HG02798 (cell line): ENCODE results near the gene ANKS1B.
"Not testable (repeated sequence)": the region's sequence is repeated elsewhere in the genome, so short reads cannot be mapped to it uniquely, and the experiment has no call there.

Source experiments
- ATAC-seq: cut with Tn5 transposase; IDR thresholded peaks from one replicate; pipeline ENCODE4 v1.9.1; 2021; ENCODE audit warnings: mild to moderate bottlenecking; ENCODE audit not compliant: unreplicated experiment, poor library complexity

The ANKS1B gene

GRCh38 chr12:99045158-99045557 is 939.6 kb downstream of the ANKS1B start:
- no peak for ATAC-seq

- ATAC-seq: peak; percentile 72
These were observed 941.3 kb downstream of the ANKS1B start for GRCh38 chr12:99043319-99043914.

GRCh38 chr12:99042226-99042625 is 942.5 kb downstream of the ANKS1B start:
- no peak for ATAC-seq

- ATAC-seq: no peak
These were observed 945.2 kb downstream of the ANKS1B start for GRCh38 chr12:99039367-99040120.

GRCh38 chr12:99036566-99036965 is 948.2 kb downstream of the ANKS1B start:
- no peak for ATAC-seq

GRCh38 chr12:99035803-99036202 is 948.9 kb downstream of the ANKS1B start:
- ATAC-seq: no peak

- ATAC-seq: not testable (repeated sequence)
These were observed 950.5 kb downstream of the ANKS1B start for GRCh38 chr12:99034201-99034600.

GRCh38 chr12:99029511-99030271 is 955.0 kb downstream of the ANKS1B start:
- ATAC-seq: no peak

GRCh38 chr12:99027461-99027860 is 957.3 kb downstream of the ANKS1B start:
- ATAC-seq: no peak

GRCh38 chr12:99027055-99027393 is 957.7 kb downstream of the ANKS1B start:
- ATAC-seq: no peak

GRCh38 chr12:99026332-99027054 is 958.2 kb downstream of the ANKS1B start:
- ATAC-seq: peak; percentile 64

- no peak for ATAC-seq
These were observed 959.9 kb downstream of the ANKS1B start for GRCh38 chr12:99024870-99025269.

- ATAC-seq: no peak
These were observed 960.5 kb downstream of the ANKS1B start for GRCh38 chr12:99024191-99024590.

- no peak for ATAC-seq
These were observed 963.9 kb downstream of the ANKS1B start for GRCh38 chr12:99020871-99021270.

GRCh38 chr12:99019798-99020197 is 964.9 kb downstream of the ANKS1B start:
- ATAC-seq: no peak

- no peak for ATAC-seq
These were observed 966.8 kb downstream of the ANKS1B start for GRCh38 chr12:99017971-99018370.

GRCh38 chr12:99009654-99010296 is 975.0 kb downstream of the ANKS1B start:
- ATAC-seq: no peak

GRCh38 chr12:99005601-99006000 is 979.1 kb downstream of the ANKS1B start:
- ATAC-seq: no peak

GRCh38 chr12:99004799-99005466 is 979.8 kb downstream of the ANKS1B start:
- ATAC-seq: no peak

GRCh38 chr12:99002731-99003130 is 982.0 kb downstream of the ANKS1B start:
- ATAC-seq: no peak
